Testis (tissue), 3 donors: ENCODE data around the gene MAEA. TPM values are rescaled to one million over a fixed set of nuclear protein-coding genes. Genes with fewer than 3 reads are reported as not detected.

Source experiments
- DNase-seq: peaks from one replicate; pipeline ENCODE4 v3.0.0-alpha.2; 2019
- H3K27ac ChIP-seq, 2 donors: fragments of 200-600 bp; sonication (generic); one replicate each; pipeline ENCODE4 v1.5.1; 2019
- H3K27me3 ChIP-seq: fragments of 200-600 bp; sonication (generic); one replicate; pipeline ENCODE4 v1.5.1; 2019
- H3K36me3 ChIP-seq: fragments of 200-600 bp; sonication (generic); one replicate; pipeline ENCODE4 v1.5.1; 2017; ENCODE audit warnings: low read depth; ENCODE audit errors: missing control alignments
- H3K4me1 ChIP-seq: fragments of 200-600 bp; sonication (generic); one replicate; pipeline ENCODE4 v1.5.1; 2019
- H3K4me3 ChIP-seq, 2 donors: fragments of 200-600 bp; sonication (generic); one replicate each; pipeline ENCODE4 v1.5.1; 2017 to 2019
- H3K9me3 ChIP-seq: fragments of 200-600 bp; sonication (generic); one replicate; pipeline ENCODE4 v1.5.1; 2017
- CTCF ChIP-seq, 3 experiments: fragments of 450-650 bp in 2 of 3; fragments of 200-600 bp in 1 of 3; sonication (generic) in 1 of 3; IDR thresholded peaks; one replicate each; pipeline ENCODE4 v1.5.1; 2016 to 2019; ENCODE audit warnings: antibody characterized with exemption in 3 of 3, mild to moderate bottlenecking in 2 of 3, moderate library complexity in 1 of 3
- POLR2A ChIP-seq: fragments of 450-650 bp; IDR thresholded peaks from one replicate; pipeline ENCODE4 v1.6.1; 2017; ENCODE audit warnings: antibody characterized with exemption, mild to moderate bottlenecking, moderate library complexity
- WGBS, 2 donors: methylation state at CpG; one replicate each; pipeline ENCODE4 v1.1.5; 2018; 5-methylcytosine and 5-hydroxymethylcytosine counted together
- intact Hi-C: fragments of 100-400 bp; cut with DNase I; formaldehyde crosslinking; loops from one replicate; pipeline ENCODE4 v1.15.1; 2023; ENCODE audit warnings: low total_unique reads
- polyA plus RNA-seq: library from polyadenylated mRNA; stranded (reverse); fragments of 350-450 nt; fragmentation: Illumina TruSeq; extraction: RNeasy Lipid Tissue Mini Kit (QIAGEN cat#74804); gene quantifications from one replicate; pipeline ENCODE4 v1.2.3, GENCODE V29; 2014; ENCODE audit warnings: low read depth, low replicate concordance; ENCODE audit not compliant: insufficient read depth
- total RNA-seq, 2 donors: library from RNA; depleted of rRNA; stranded (reverse); fragments of >200 nt; gene quantifications; one replicate each; pipeline ENCODE4 v1.2.3, GENCODE V29; 2016

Gene MAEA
- total and polyA plus RNA-seq, 3 donors from 2014 or later, result 71.2 to 129 (median 94.2) TPM

- Histone ChIP-seq H3K4me3 (no peak overlapping the region), H3K27ac (no peak overlapping the region), H3K36me3 (no peaks in the 10 kb centered on the region), H3K27me3 (no peaks in the 10 kb centered on the region), H3K4me1 (peaks cover 12% of the 10 kb centered on the region), H3K9me3 (no peaks in the 10 kb centered on the region)
- no peak for DNase-seq
- WGBS, 2 donors, result 95 to 98% methylated on average over 5 of the region's 5 CpGs
- TF ChIP-seq POLR2A (no peak), CTCF (IDR thresholded peaks at IDR 0.05) (no peak)
- intact Hi-C loops, result no loop called here
Observed at GRCh38 chr4:1253831-1254230, 35.9 kb upstream of the MAEA start.

GRCh38 chr4:1255151-1255550 is 34.5 kb upstream of the MAEA start:
- no peak for TF ChIP-seq POLR2A
- TF ChIP-seq CTCF (IDR thresholded peaks at IDR 0.05), result no peak
- H3K9me3 ChIP-seq, result no peaks in the 10 kb centered on the region
- H3K4me3 ChIP-seq, result no peak overlapping the region
- no peak overlapping the region for H3K27ac ChIP-seq
- DNase-seq, result no peak
- H3K36me3 ChIP-seq, result no peaks in the 10 kb centered on the region
- peaks cover 8% of the 10 kb centered on the region for H3K4me1 ChIP-seq
- no peaks in the 10 kb centered on the region for H3K27me3 ChIP-seq
- intact Hi-C loops, result no loop called here
- 89 to 93% methylated on average over 4 of the region's 4 CpGs for WGBS, 2 donors

GRCh38 chr4:1255699-1256098 is 34.0 kb upstream of the MAEA start:
- intact Hi-C loops, result no loop called here
- WGBS, 2 donors, result 89 to 93% methylated on average over 2 of the region's 2 CpGs
- no peak for TF ChIP-seq POLR2A
- TF ChIP-seq CTCF (IDR thresholded peaks at IDR 0.05), result no peak
- Histone ChIP-seq H3K4me3 (no peak overlapping the region), H3K4me1 (peaks cover 2% of the 10 kb centered on the region), H3K9me3 (no peaks in the 10 kb centered on the region), H3K36me3 (no peaks in the 10 kb centered on the region), H3K27me3 (no peaks in the 10 kb centered on the region), H3K27ac (no peak overlapping the region)
- DNase-seq, result no peak

- Histone ChIP-seq H3K27ac (no peak overlapping the region), H3K27me3 (no peaks in the 10 kb centered on the region), H3K4me3 (no peak overlapping the region), H3K36me3 (no peaks in the 10 kb centered on the region), H3K4me1 (no peaks in the 10 kb centered on the region), H3K9me3 (no peaks in the 10 kb centered on the region)
- WGBS, 2 donors, result 92 to 95% methylated on average over 2 of the region's 2 CpGs
- intact Hi-C loops, result no loop called here
- TF ChIP-seq CTCF (IDR thresholded peaks at IDR 0.05) (no peak), POLR2A (no peak)
- DNase-seq, result no peak
Observed at GRCh38 chr4:1258457-1258856, 31.2 kb upstream of the MAEA start.

GRCh38 chr4:1259966-1260365 is 29.7 kb upstream of the MAEA start:
- Histone ChIP-seq H3K4me1 (no peaks in the 10 kb centered on the region), H3K27me3 (no peaks in the 10 kb centered on the region), H3K9me3 (no peaks in the 10 kb centered on the region), H3K27ac (no peak overlapping the region), H3K4me3 (no peak overlapping the region), H3K36me3 (no peaks in the 10 kb centered on the region)
- TF ChIP-seq CTCF (IDR thresholded peaks at IDR 0.05) (no peak), POLR2A (no peak)
- intact Hi-C loops, result no loop called here
- no peak for DNase-seq
- 91 to 93% methylated on average over 4 of the region's 4 CpGs for WGBS, 2 donors
